OCI-LY1 (cell line): ENCODE results near the gene SLC43A2.

Experiments used
- CTCF ChIP-seq: fragments of 200-600 bp; sonication (generic), shearing (Covaris generic); IDR thresholded peaks from 2 replicates; pipeline ENCODE4 v1.5.1; 2017; ENCODE audit warnings: mild to moderate bottlenecking, antibody characterized with exemption, low read length, moderate library complexity, mixed read lengths
- EZH2 ChIP-seq: fragments of 200-600 bp; sonication (generic), shearing (Covaris generic); IDR thresholded peaks from 2 replicates; pipeline ENCODE4 v1.8.0; 2017; ENCODE audit warnings: borderline replicate concordance, mixed run types, mild to moderate bottlenecking, antibody characterized with exemption, low read length, moderate library complexity, mixed read lengths

DNA sequence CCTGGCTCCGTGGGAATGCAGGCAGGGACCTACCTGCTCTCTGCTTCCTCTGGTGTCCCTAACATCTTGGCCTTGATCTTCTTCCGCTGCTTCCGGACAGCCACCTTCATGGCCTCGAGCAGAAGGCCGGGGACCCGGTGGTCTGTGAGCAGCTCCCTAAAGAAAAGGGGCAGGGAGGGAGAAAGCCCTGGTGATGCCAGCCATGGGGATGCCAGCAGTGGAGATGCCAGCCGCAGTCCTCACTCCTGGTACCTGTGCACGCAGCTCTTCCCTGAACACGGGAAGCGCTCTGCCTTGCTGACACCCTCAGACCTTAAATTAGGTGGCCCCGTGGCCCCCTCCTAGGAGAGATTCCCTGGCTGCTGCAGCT lies 19.2 kb upstream of the SLC43A2 start:
- TF ChIP-seq CTCF (no peak), EZH2 (no peak)
